HG03442 (cell line): Measurements from ENCODE around the gene MYO1C.
"Not testable (repeated sequence)": the region's sequence is repeated elsewhere in the genome, so short reads cannot be mapped to it uniquely, and the experiment has no call there.

Experiments used
- ATAC-seq: cut with Tn5 transposase; IDR thresholded peaks from one replicate; pipeline ENCODE4 v1.9.1; 2021; ENCODE audit warnings: mild to moderate bottlenecking, moderate library complexity; ENCODE audit not compliant: unreplicated experiment

MYO1C gene

DNA sequence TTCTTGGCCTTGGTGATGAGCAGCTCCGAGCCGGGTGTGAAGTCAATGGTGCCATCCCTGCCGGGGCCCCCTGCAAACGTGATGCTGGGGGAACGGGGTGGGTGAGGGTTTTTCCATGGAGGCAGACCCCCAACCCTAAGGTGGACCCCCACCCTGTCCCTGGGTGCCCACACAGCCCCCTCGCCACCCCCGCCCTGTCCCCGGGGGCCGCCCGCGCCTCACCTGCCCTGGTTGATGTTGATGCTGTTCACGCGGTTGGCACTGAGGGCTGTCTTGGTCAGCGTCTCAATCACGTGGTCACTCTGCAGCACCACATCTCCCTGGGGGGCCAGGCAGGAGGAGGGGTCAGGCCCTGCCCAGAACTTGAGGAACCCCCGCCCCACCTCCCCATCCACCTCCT lies 25.2 kb downstream of the MYO1C start:
- no peak for ATAC-seq

- ATAC-seq = no peak
Observed at GRCh38 chr17:1464186-1464585, 28.3 kb downstream of the MYO1C start.

- no peak for ATAC-seq
Observed at GRCh38 chr17:1462164-1463112, 30.0 kb downstream of the MYO1C start.

DNA sequence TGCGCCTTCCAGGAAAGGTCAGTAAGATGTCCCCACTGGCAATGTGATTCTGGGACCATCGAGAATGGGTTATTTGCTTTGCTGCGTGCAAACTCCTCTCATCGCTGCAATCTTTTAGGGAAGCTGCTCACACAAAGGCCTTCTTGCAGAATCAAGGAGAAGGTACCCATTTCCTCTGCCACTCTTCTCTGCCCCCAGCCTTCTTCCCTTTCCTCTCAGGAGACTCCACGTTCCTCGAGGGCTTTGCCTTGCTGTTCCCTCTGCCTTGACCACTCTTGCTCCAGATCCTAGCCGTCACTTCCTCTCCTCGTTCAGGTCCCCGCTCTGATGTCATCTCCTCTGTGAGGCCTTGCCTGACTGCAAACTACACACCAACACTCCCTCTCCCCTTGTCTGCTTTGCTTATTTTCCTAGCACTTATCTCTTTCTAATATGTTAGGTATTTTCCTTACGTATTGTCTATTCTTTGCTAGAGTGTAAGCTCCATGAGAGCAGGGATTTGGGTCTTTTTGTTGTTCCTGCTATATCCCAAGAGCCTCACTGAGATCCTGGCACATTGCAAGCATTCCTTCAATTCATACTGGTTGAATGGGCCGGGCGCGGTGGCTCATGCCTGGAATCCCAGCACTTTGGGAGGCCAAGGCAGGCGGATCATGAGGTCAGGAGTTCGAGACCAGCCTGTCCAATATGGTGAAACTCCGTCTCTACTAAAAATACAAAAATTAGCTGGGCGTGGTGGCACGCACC lies 31.1 kb downstream of the MYO1C start:
- no peak for ATAC-seq

GRCh38 chr17:1460233-1460632 lies 32.3 kb downstream of the MYO1C start:
- ATAC-seq = no peak

- peak; percentile 83 for ATAC-seq
Observed at GRCh38 chr17:1455797-1456599, 36.5 kb downstream of the MYO1C start, which contains the start of gene CRK. CRK (minus strand) TSS chr17:1456232; CDS start chr17:1456117, 115 bp downstream.

DNA sequence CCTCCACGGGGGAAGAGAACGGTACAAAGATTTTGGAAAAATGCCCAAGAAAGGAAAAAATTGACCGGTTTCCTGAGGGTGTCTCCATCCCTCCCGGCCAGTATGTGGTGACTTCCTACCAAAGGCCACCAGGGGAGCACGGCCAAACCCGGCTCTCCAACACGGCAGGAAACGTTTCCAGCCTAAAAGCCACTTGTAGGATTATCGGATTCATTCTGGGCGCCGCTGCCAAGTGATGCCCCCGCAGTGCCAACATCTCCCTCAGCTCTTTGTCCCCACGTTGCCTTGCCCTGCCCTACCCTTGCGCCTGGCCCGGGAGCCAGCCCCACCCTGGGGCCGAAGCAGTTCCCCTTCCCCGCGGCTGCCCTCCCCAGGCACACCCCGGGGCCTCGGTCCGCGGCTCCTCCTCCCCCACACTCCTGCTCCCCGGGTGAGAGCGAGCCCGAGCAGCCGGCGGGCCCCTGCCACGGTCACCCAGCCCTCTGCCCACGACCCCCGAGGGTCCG lies 37.1 kb downstream of the MYO1C start:
- ATAC-seq = peak; percentile 28

DNA sequence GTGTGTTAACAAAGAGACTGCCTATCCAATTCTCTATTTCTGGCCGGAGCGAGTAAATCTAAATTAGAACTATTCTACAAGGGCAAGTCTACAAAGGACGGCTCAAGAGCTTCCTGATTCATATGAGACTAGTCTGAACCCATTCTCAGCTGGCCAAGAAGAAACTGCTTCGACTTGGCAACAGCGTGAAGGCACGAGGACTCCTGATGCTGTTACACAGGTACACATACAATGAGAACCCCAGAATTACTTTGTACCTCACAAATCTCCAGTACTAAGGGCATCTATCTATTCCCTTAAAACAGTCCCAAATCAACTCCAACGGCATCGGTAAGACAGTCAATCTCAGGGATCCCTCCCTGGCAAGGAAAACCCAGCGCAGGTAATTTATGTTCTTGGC lies 37.9 kb downstream of the MYO1C start:
- ATAC-seq = no peak

DNA sequence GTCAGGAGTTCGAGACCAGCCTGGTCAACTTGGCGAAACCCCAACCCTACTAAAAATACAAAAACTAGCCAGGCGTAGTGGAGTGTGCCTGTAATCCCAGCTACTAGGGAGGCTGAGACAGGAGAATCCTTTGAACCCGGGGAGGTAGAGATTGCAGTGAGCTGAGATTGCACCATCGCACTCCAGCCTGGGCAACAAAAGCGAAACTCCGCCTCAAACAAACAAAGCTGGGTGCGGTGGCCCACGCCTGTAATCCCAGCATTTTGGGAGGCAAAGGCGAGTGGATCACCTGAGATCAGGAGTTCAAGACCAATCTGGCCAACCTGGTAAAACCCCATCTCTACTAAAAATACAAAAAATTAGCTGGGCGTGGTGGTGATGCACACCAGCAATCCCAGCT lies 38.8 kb downstream of the MYO1C start:
- ATAC-seq = not testable (repeated sequence)

DNA sequence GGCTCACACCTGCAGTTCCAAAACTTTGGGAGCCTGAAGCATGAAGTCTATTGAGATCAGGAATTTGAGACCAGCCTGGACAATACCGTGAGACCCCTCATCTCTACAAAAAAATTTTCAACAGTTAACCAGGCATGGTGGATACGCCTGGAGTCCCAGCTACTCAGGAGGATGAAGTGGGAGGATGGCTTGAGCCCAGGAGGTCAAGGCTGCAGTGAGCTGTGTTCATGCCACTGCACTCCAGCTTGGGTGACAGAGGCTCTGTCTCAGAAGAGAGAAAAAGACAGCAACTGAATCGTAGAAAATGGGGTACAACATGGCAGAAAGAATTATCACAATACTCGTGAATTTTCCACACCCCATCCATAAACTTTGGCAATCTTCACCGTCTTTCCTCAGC lies 39.6 kb downstream of the MYO1C start:
- no peak for ATAC-seq

DNA sequence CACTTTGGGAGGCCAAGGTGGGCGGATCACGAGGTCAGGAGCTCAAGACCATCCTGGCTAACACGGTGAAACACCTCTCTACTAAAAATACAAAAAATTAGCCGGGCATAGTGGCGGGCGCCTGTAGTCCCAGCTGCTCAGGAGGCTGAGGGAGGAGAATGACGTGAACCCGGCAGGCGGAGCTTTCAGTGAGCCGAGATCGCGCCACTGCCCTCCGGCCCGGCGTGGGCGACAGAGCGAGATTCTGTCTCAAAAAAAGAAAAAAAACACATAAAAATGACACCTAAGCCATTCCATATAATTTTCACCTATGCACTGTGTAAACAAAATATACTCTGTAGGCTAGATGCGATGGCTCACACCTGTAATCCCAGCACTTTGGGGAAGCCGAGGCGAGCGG lies 42.2 kb downstream of the MYO1C start:
- ATAC-seq = not testable (repeated sequence)

DNA sequence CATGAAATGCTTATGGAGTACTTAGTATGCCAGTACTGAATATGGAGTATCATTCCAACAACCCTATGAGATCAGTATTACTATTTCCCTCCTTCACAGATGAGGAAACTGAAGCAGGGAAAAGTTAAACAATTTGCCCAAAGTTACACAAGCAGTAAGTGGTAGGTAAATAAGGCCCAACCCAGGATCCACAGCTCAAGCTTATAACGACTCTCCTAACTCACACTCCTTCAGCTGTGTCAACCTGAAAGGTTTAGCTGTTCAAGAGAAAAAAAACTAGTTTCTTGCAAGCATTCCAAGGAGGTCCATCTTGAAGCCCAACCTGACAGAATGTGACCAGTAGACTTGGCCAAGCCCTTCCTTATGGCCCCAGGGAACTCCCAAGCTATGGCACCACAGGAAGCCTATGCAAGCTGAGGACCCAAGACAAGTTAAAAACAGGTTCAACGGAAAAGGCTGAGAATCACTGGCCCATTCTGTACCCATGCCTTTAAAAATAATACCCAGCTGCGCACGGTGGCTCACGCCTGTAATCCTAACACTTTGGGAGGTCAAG lies 43.0 kb downstream of the MYO1C start:
- no peak for ATAC-seq

GRCh38 chr17:1447052-1447451 lies 45.4 kb downstream of the MYO1C start:
- ATAC-seq = no peak

DNA sequence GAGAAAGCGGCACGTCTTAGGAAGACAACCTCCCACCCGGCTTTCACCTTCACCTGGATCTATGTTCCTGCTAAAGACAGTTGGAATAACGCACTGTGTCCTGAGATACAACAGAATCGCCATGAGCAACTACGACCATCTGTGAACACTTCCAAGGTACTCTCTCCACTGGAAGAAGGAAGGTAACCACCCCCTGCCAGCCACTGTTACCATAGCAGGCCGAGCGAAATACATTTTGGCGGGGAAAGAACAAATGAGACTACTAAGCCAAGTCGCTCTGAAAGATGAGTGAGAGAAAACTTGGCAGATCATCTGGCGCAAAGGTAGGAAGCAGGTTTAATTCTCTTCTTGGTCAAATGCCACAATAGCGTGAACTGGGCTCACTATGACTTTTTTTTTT lies 46.3 kb downstream of the MYO1C start:
- no peak for ATAC-seq

DNA sequence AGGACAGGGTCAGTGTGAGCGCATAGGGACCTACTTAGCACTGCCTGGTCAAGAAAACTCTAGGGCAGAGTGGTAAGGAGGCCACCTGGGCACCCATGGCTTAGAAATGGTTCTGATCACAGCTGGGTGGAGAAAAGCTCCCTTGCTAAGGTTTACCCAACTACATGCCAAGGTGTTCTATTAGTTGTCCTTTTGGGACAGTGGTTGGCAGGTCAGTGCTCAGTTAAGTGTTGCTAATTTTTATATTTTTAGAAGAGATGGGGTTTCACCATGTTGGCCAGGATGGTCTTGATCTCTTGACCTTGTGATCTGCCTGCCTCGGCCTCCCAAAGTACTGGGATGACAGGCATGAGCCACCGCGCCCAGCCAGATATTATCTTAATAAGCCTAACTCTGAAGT lies 46.8 kb downstream of the MYO1C start:
- not testable (repeated sequence) for ATAC-seq

- not testable (repeated sequence) for ATAC-seq
Observed at GRCh38 chr17:1442721-1443120, 49.8 kb downstream of the MYO1C start.

DNA sequence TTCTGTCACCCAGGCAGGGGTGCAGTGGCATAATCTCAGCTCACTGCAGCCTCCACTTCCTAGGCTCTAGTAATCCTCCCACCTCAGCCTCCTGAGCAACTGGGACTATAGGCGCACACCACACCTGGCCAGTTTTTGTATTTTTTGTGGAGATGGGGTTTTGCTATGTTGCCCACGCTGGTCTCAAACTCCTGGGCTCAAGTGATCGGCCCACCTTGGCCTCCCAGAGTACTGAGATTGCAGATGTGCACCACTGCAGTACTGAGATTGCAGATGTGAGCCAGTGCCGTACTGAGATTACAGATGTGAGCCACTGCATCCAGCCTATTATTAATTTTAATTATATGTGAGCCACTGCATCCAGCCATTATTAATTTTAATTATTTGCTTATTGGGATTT lies 50.3 kb downstream of the MYO1C start:
- ATAC-seq = no peak

- no peak for ATAC-seq
Observed at GRCh38 chr17:1440921-1441320, 51.6 kb downstream of the MYO1C start.

GRCh38 chr17:1438593-1439083 lies 53.8 kb downstream of the MYO1C start:
- ATAC-seq = no peak

GRCh38 chr17:1435326-1435725 lies 57.2 kb downstream of the MYO1C start:
- no peak for ATAC-seq
